GM18873 (cell line): ENCODE data around the gene LUC7L3.
"Not testable (repeated sequence)": the region's sequence is repeated elsewhere in the genome, so short reads cannot be mapped to it uniquely, and the experiment has no call there.

Experiments used
- ATAC-seq: cut with Tn5 transposase; IDR thresholded peaks from one replicate; pipeline ENCODE4 v1.9.1; 2021; ENCODE audit warnings: mild to moderate bottlenecking, moderate library complexity, moderate number of reproducible peaks; ENCODE audit not compliant: unreplicated experiment, low FRiP score

LUC7L3 gene

GRCh38 chr17:50719144-50719923 lies at the start of gene LUC7L3:
Gene LUC7L3, plus strand, starts transcription at chr17:50719603. Its CDS starts 130 bp downstream, at chr17:50719733.
- peak; percentile 86 for ATAC-seq

GRCh38 chr17:50672071-50672470 lies 47.3 kb upstream of the LUC7L3 start:
- ATAC-seq, result no peak

DNA sequence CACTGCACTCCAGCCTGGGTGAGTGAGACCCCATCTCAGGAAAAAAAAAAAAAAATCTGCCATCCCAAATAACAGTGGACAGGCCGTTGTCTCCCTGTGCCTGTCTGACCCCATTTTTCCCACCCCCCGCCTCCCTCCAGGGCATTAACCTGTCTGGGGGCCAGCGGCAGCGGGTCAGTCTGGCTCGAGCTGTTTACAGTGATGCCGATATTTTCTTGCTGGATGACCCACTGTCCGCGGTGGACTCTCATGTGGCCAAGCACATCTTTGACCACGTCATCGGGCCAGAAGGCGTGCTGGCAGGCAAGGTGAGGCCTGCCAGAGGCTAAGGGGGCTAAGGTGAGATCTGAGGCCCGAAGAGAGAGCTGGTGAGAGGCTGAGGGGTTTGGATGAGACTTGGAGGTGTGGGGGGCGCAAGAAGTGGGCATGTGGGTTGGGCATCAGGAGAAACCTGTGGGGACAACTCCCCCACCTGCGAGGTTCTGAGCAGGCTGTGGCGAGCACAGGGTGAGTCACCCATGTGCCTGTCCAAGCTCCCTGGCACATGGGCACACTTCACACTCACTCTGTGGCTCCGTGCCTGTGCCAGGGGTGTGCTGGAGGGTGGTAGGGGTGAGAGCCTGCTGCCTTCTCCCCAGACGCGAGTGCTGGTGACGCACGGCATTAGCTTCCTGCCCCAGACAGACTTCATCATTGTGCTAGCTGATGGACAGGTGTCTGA lies 46.4 kb upstream of the LUC7L3 start:
- no peak for ATAC-seq

- no peak for ATAC-seq
Observed at GRCh38 chr17:50675190-50675589, 44.2 kb upstream of the LUC7L3 start.

GRCh38 chr17:50675627-50676026 lies 43.8 kb upstream of the LUC7L3 start:
- ATAC-seq, result no peak

GRCh38 chr17:50676065-50676975 lies 43.1 kb upstream of the LUC7L3 start:
- no peak for ATAC-seq

GRCh38 chr17:50677851-50678375 lies 41.5 kb upstream of the LUC7L3 start:
- ATAC-seq, result no peak

GRCh38 chr17:50679008-50679544 lies 40.3 kb upstream of the LUC7L3 start:
- ATAC-seq, result no peak

- no peak for ATAC-seq
Observed at GRCh38 chr17:50680126-50680525, 39.3 kb upstream of the LUC7L3 start.

DNA sequence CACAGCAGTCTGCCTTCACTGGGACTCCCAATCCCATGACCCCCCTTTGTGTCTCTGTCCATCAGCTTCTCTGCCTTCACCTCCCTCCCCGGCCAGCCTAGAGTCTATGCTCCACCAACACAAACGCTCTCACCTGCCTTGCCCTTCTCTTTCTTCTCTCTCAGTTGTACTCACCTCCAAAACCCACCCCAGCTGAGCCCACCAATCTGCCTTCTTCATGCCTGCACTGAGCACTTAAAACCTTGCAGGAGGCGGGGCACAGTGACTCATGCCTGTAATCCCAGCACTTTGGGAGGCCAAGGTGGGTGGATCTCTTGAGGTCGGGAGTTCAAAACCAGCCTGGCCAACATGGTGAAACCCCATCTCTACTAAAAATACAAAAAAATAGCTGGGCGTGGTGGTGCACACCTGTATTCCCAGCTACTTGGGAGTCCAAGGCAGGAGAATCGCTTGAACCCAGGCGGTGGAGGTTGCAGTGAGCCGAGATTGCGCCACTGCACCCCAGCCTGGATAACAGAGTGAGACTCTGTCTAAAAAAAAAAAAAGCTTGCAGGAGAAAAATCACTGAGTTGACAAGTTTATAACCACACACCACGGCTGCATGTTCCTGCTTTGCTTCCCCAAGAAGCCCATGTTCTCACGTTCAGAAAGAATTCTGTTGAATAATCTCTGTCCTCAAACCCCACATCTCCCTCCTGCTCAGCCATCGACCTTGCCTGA lies 38.7 kb upstream of the LUC7L3 start:
- not testable (repeated sequence) for ATAC-seq

- ATAC-seq, result no peak
Observed at GRCh38 chr17:50681263-50682200, 37.9 kb upstream of the LUC7L3 start.

GRCh38 chr17:50682441-50682840 lies 37.0 kb upstream of the LUC7L3 start:
- no peak for ATAC-seq

DNA sequence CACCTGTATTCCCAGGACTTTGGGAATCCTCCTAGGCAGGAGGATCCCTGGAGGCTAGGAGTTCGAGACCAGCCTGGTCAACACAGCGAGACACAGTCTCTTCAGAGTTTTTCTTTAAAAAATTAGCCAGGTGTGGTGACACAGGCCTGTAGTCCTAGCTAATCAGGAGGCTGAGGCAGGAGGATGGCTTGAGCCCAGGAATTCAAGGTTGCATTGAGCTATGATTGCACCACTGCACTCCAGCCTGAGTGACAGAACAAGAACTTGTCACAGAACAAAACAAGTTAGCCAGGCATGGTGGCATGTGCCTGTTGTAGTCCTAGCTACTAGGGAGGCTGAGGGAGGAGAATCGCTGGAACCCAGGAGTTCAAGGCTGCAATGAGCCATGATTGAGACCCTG lies 36.5 kb upstream of the LUC7L3 start:
- ATAC-seq, result no peak

DNA sequence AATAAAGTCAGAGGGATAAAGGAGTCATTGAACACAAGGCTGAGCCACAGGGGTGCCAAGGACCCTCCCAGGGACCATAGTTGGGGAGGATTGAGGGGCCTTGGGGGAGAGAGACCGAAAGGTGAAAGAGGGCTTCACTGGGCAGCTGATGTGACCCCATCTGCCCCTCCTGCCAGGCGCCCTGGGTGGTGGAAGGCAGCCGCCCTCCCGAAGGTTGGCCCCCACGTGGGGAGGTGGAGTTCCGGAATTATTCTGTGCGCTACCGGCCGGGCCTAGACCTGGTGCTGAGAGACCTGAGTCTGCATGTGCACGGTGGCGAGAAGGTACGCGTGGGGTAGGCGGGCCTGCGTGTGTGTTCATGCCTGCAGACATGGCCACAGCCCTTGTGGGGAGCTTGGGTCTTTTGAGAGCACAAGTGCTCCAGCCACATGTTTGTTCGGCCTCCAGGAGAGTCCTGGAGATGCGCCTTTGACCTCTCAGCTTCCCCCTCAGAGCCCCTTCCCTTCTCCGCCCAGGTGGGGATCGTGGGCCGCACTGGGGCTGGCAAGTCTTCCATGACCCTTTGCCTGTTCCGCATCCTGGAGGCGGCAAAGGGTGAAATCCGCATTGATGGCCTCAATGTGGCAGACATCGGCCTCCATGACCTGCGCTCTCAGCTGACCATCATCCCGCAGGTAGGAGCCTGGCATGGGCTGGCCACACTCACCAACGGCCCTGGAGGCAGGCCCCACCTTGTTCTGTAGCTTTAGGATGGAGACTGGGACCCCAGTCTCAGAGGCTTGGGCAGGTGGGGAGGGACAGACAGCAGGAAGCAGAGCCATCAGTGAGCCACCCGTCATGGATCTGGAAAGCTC lies 35.7 kb upstream of the LUC7L3 start:
- no peak for ATAC-seq

DNA sequence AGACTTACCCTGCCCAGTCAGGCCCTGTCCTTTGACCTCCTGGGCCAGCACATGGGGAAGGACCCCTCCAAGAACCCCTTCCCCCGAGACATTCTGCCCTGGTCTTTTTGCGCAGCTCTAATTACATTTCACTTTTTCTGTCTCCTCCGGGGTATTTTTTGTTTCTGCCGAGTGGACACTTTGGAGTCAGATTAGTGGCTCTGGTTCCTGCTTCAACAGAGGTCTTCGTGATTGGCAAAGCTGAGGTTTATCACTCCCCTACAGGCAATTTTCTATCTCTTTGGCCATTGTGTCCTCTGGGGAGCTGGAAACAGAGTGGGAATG lies 35.2 kb upstream of the LUC7L3 start:
- ATAC-seq, result no peak

DNA sequence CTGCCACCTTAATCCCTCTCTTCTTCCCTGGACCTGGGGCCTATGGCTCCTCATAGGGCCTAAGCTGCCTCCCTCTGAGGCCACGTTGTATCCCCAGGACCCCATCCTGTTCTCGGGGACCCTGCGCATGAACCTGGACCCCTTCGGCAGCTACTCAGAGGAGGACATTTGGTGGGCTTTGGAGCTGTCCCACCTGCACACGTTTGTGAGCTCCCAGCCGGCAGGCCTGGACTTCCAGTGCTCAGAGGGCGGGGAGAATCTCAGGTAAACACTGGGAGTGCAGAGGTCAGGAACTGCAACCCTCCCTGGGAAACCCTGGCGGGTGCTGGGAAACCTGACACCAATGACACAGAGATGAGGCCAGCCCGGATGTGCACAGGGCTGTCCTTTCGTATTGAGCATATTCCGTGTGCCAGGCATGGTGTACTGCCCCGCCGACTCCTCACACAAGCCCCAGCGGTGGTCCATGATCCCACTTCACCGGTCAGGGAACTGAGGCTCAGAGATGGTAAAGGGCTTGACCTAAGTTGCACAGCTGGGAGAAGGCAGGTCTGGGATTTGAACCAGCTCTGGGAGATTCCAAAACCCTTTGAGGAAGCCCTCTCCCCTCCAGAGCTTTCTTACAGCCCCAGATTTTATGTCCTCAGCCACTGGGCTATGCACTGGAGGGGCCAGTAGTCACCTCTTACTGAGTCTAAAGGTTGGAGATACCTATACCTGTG lies 34.6 kb upstream of the LUC7L3 start:
- no peak for ATAC-seq

- ATAC-seq, result no peak
Observed at GRCh38 chr17:50685334-50685665, 34.1 kb upstream of the LUC7L3 start.
